OCI-LY1 (cell line): Measurements from ENCODE around the gene RELCH.

Experiments
- CTCF ChIP-seq: fragments of 200-600 bp; sonication (generic), shearing (Covaris generic); IDR thresholded peaks from 2 replicates; pipeline ENCODE4 v1.5.1; 2017; ENCODE audit warnings: mild to moderate bottlenecking, antibody characterized with exemption, low read length, moderate library complexity, mixed read lengths
- EZH2 ChIP-seq: fragments of 200-600 bp; sonication (generic), shearing (Covaris generic); IDR thresholded peaks from 2 replicates; pipeline ENCODE4 v1.8.0; 2017; ENCODE audit warnings: borderline replicate concordance, mixed run types, mild to moderate bottlenecking, antibody characterized with exemption, low read length, moderate library complexity, mixed read lengths

GRCh38 chr18:62326646-62327348 is 139.7 kb downstream of the RELCH start:
- TF ChIP-seq CTCF (no peak), EZH2 (no peak)
